ENCODE data around the gene KCNQ5. TPM values are rescaled to one million over a fixed set of nuclear protein-coding genes. Genes with fewer than 3 reads are reported as not detected.

Gene KCNQ5
- polyA plus RNA-seq, 3 donors: not detected

DNA sequence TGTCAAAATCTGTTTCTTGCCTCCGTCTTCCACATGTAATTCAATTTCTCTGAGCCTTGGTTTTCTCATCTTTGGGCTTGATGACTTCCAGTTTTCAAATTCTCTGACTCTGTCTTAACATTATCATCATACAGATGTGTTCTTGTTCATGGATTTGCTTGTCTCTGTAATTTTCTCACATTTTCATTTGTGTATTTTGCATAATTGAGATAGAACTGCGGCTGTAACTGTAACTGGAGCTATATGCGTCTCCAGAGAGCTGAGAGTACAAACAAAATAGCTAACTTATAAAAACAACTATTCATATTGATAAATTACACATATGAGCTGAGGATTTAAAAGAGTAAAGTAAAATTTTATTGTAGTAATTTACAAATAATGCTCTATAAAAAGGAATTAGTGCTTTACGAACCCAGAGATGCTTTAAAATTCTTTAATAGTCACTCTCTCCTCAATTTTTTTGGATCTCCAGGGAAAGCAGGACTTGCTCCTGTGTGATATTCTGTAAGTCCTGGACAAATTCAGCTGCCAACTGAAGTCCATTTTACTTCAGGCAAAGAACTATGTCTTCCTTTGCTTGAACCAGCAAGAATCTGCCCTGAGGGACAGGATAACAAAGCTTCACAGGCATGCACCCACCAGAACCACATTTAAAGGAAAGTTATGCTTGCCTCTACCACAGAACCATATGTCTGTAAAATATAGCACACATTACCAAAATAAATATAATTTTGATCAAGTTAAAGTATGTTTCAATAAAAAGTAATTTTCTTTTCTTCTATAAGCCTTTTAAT is 315.1 kb downstream of the KCNQ5 start:
- H3K9ac ChIP-seq (ENCODE audit: insufficient read depth, low read length, poor library complexity, severe bottlenecking): no peak overlapping the region
- H3K4me1 Mint-ChIP-seq: peaks cover 8% of the 10 kb centered on the region
- H3K9me3 Mint-ChIP-seq: peaks cover 0 to 8% (median 0%) of the 10 kb centered on the region in 7 donors
- H3K79me2 ChIP-seq (ENCODE audit: insufficient read depth, low read length): no peaks in the 10 kb centered on the region
- H3K27me3 ChIP-seq (ENCODE audit: control insufficient read depth in 2 of 2, insufficient read depth in 2 of 2, low read length in 2 of 2): no peaks in the 10 kb centered on the region
- DNase-seq: no peak
- no peak overlapping the region for H2AFZ ChIP-seq (ENCODE audit: insufficient read depth, low read depth, low read length, poor library complexity, severe bottlenecking)
- TF ChIP-seq, protein P1, sequence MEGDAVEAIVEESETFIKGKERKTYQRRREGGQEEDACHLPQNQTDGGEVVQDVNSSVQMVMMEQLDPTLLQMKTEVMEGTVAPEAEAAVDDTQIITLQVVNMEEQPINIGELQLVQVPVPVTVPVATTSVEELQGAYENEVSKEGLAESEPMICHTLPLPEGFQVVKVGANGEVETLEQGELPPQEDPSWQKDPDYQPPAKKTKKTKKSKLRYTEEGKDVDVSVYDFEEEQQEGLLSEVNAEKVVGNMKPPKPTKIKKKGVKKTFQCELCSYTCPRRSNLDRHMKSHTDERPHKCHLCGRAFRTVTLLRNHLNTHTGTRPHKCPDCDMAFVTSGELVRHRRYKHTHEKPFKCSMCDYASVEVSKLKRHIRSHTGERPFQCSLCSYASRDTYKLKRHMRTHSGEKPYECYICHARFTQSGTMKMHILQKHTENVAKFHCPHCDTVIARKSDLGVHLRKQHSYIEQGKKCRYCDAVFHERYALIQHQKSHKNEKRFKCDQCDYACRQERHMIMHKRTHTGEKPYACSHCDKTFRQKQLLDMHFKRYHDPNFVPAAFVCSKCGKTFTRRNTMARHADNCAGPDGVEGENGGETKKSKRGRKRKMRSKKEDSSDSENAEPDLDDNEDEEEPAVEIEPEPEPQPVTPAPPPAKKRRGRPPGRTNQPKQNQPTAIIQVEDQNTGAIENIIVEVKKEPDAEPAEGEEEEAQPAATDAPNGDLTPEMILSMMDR (IDR thresholded peaks at IDR 0.05): no peak
- no peak overlapping the region for H3K27ac Mint-ChIP-seq
- H3K36me3 Mint-ChIP-seq: no peaks in the 10 kb centered on the region
- intact Hi-C loops (cut with micrococcal nuclease): no loop called here
- no peak overlapping the region for H3K4me3 ChIP-seq (replicated peaks in 1 of 3; ENCODE audit: low read depth in 2 of 3, low read length in 3 of 3)
- H4K20me1 ChIP-seq (ENCODE audit: insufficient read depth, low read length): no peaks in the 10 kb centered on the region
- H3K9me3 ChIP-seq (replicated peaks in 1 of 2; ENCODE audit: control insufficient read depth in 1 of 2, insufficient read depth in 1 of 2, low read length in 2 of 2): peaks cover 5% of the 10 kb centered on the region in 2 donors
- no peaks in the 10 kb centered on the region for H3K4me1 ChIP-seq (ENCODE audit: control insufficient read depth in 1 of 2, insufficient read depth in 2 of 2, low read length in 2 of 2)
- no peak overlapping the region for H3K27ac ChIP-seq (ENCODE audit: low read depth in 1 of 2, low read length in 2 of 2)
- H3K27me3 Mint-ChIP-seq (ENCODE audit: low read depth in 3 of 3): peaks cover 0 to 2% (median 0%) of the 10 kb centered on the region in 3 donors
- H3K36me3 ChIP-seq (replicated peaks in 1 of 2; ENCODE audit: control insufficient read depth in 1 of 2, insufficient read depth in 2 of 2, low read length in 2 of 2): no peaks in the 10 kb centered on the region
- no peak overlapping the region for H3K4me3 Mint-ChIP-seq
- H3K4me2 ChIP-seq (replicated peaks; ENCODE audit: extremely low read depth, low read length, poor library complexity, severe bottlenecking): no peak overlapping the region
- no CpG with 5 or more reads among the region's 4 CpGs for WGBS (ENCODE audit: insufficient coverage)

DNA sequence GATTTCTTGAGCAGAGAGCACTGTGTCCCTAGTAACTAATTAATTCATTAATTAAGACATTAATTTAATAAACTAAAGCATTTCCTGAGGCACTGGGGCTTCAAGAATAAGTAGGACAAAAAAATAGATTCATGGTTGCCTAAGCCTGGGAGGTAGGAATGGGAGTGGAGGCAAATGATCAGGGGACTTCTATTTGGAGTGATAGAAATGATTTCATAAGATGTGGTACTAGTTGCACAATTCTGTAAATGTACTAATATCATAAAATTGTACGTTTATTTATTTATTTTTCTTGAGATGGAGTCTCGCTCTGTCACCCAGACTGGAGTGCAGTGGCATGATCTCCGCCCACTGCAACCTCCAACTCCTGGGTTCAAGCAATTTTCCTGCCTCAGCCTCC is 316.2 kb downstream of the KCNQ5 start:
- 100% methylated on average over 2 of the region's 3 CpGs for WGBS (ENCODE audit: insufficient coverage)

More for the DNA sequence above, 316.2 kb downstream of the KCNQ5 start:
- Histone ChIP-seq H3K27me3 (ENCODE audit: control insufficient read depth in 2 of 2, insufficient read depth in 2 of 2, low read length in 2 of 2) (no peaks in the 10 kb centered on the region), H3K9me3 (replicated peaks in 1 of 2; ENCODE audit: control insufficient read depth in 1 of 2, insufficient read depth in 1 of 2, low read length in 2 of 2) (peaks cover 5% of the 10 kb centered on the region in 2 donors), H3K4me3 (replicated peaks in 1 of 3; ENCODE audit: low read depth in 2 of 3, low read length in 3 of 3) (no peak overlapping the region), H2AFZ (ENCODE audit: insufficient read depth, low read depth, low read length, poor library complexity, severe bottlenecking) (no peak overlapping the region), H3K4me2 (replicated peaks; ENCODE audit: extremely low read depth, low read length, poor library complexity, severe bottlenecking) (no peak overlapping the region), H3K4me1 (ENCODE audit: control insufficient read depth in 1 of 2, insufficient read depth in 2 of 2, low read length in 2 of 2) (no peaks in the 10 kb centered on the region), H3K9ac (ENCODE audit: insufficient read depth, low read length, poor library complexity, severe bottlenecking) (no peak overlapping the region), H4K20me1 (ENCODE audit: insufficient read depth, low read length) (no peaks in the 10 kb centered on the region), H3K27ac (ENCODE audit: low read depth in 1 of 2, low read length in 2 of 2) (no peak overlapping the region), H3K36me3 (replicated peaks in 1 of 2; ENCODE audit: control insufficient read depth in 1 of 2, insufficient read depth in 2 of 2, low read length in 2 of 2) (no peaks in the 10 kb centered on the region), H3K79me2 (ENCODE audit: insufficient read depth, low read length) (no peaks in the 10 kb centered on the region)
- intact Hi-C loops (cut with micrococcal nuclease): no loop called here
- peaks cover 0 to 1% (median 0%) of the 10 kb centered on the region in 3 donors for H3K27me3 Mint-ChIP-seq (ENCODE audit: low read depth in 3 of 3)
- H3K4me3 Mint-ChIP-seq: no peak overlapping the region
- H3K27ac Mint-ChIP-seq: no peak overlapping the region
- TF ChIP-seq, protein P1 (IDR thresholded peaks at IDR 0.05): no peak
- DNase-seq: no peak
- H3K36me3 Mint-ChIP-seq: no peaks in the 10 kb centered on the region
- H3K4me1 Mint-ChIP-seq: peaks cover 8% of the 10 kb centered on the region
- H3K9me3 Mint-ChIP-seq: peaks cover 0 to 8% (median 0%) of the 10 kb centered on the region in 7 donors

All from CD14-positive monocyte (primary cell).